SK-MEL-5 (cell line): ENCODE results near the gene CTNNA3. TPM values are rescaled to one million over a fixed set of nuclear protein-coding genes. Genes with fewer than 3 reads are reported as not detected.

ENCODE experiments used
- DNase-seq: peaks from one replicate; pipeline ENCODE4 v3.0.0-alpha.2; 2016; ENCODE audit warnings: low read depth, low spot score
- in situ Hi-C: cut with HindIII; loops from 2 replicates; pipeline ENCODE4 v1.10.0; 2016; ENCODE audit warnings: low sequenced_read_pairs, high pct_unique_total_duplicates, low pct_unique_long_range_greater_than_20kb
- total RNA-seq: library from RNA; depleted of rRNA; stranded (reverse); fragments of >200 nt; shearing (Covaris generic); gene quantifications from 2 replicates; pipeline ENCODE4 v1.2.3, GENCODE V29; 2014

Gene CTNNA3
- total RNA-seq, 1 experiment from 2014 or later, result not detected

- peak; percentile 37 for DNase-seq
- in situ Hi-C loops, result no loop called here
Observed at GRCh38 chr10:66604195-66604594, 1091.8 kb downstream of the CTNNA3 start.

- in situ Hi-C loops, result no loop called here
- DNase-seq, result no peak
Observed at GRCh38 chr10:66591865-66592264, 1104.1 kb downstream of the CTNNA3 start.

- in situ Hi-C loops, result no loop called here
- no peak for DNase-seq
Observed at GRCh38 chr10:66587680-66588050, 1108.3 kb downstream of the CTNNA3 start.

DNA sequence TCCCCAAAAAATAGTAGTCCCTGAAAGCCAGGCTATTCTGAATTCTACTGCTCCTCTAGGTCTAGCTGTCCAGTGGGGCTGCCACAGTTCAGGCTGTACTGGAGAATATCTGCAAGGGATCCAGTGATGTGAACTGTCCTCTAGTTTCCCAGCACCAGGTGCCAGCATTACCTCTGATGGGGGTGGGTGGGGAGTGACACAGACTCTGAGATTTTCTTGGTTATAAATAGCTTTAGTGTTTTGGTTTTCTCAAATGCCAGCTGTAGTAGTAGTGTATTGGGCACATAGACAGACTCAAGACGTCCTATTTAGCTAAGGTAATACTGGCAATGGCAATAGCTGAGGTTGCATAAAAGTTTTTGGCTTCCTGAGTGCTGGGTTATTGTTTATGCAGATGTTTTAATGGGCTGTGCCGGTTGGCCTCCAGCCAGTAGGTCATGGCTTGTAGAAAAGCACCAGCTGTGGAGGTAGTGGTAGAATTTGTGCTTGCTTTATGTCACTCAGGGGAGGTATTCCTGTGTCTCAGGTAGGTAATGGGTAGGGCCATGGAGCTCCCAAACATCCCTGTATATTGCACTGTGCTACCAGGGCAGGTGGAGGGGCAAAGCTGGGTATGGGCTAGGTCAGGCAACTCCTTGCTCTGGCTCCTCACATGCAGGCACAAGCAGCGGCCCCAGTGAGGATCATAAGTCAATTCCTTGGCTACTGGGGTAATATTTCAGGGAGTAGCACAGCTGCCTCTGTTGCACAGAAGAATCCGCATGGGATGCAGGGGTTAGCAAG is 1108.9 kb downstream of the CTNNA3 start:
- in situ Hi-C loops, result no loop called here
- DNase-seq, result no peak

GRCh38 chr10:66586073-66586472 is 1109.9 kb downstream of the CTNNA3 start:
- DNase-seq, result peak; percentile 51
- in situ Hi-C loops, result no loop called here

DNA sequence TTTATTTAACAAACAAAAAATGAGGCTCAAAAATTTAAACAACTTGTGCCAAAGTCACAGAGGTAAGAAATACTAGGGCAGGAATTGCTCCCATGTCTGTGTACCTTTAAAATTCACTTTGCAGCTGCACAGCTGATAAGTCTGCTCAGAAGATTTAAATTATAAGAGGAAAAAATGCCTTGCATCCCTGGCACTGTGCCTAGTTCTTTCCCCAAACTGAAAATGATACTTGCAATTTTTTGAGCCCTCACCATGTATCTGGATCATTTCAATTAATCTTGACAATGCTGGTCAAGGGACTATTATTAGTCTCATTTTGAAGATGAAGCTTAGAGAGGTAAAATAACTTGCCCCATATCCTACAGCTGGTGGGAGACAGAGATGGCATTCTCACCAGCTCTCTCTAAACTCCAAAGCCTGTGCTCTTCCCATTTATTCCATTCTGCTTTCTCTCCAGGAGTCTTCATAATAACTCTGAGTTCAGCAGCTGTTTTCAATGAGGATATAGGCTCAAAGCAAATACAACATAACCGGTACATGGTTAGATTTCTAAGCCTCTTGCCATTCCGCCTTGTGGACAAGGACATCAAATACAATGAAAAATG is 1120.6 kb downstream of the CTNNA3 start:
- in situ Hi-C loops, result no loop called here
- no peak for DNase-seq

DNA sequence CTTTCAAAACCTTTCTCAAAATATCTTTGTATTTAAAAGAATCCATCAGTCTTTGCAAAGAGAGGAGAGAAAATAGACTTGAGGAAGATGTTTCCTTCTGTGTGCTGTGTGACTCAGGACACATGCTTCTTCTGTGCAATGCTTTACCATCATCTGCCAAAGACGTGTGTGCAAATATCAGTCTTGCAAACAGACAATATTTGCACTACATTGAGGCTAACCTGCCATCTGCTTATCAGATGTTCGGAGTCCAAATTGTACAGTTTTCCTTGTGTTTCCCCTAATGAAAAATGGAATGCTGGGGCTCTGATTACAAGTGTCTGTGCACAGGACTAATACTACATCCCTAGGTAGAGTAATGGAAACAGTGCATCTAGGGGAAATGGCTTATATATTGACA is 1123.3 kb downstream of the CTNNA3 start:
- in situ Hi-C loops, result no loop called here

GRCh38 chr10:66565999-66566398 is 1130.0 kb downstream of the CTNNA3 start:
- in situ Hi-C loops, result no loop called here
- DNase-seq, result no peak

More for the DNA sequence above, 1123.3 kb downstream of the CTNNA3 start:
- no peak for DNase-seq

GRCh38 chr10:66564287-66564686 is 1131.7 kb downstream of the CTNNA3 start:
- in situ Hi-C loops, result no loop called here
- DNase-seq, result no peak

DNA sequence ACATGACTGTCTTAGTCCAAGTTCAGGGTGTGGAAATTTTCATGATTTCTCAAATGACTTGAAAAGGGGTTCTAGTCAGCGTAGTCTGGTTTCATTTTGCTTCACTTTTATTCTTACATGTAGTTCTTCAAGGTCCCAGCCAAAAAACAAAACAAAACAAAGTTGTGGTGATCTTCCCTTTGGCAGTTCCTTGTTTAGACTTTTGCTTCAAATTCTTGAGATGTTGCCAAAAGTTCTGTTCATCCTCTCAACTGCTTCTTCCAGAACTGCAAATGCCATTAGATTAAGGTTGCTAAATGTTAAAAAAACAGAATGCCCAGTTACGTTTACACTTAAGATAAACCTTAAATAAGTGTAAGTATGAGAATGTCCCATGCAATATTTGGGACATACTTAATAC is 1140.9 kb downstream of the CTNNA3 start:
- DNase-seq, result no peak
- in situ Hi-C loops, result no loop called here

GRCh38 chr10:66552331-66552730 is 1143.7 kb downstream of the CTNNA3 start:
- no peak for DNase-seq
- in situ Hi-C loops, result no loop called here

- in situ Hi-C loops, result no loop called here
- no peak for DNase-seq
Observed at GRCh38 chr10:66550351-66550750, 1145.6 kb downstream of the CTNNA3 start.

- no peak for DNase-seq
- in situ Hi-C loops, result no loop called here
Observed at GRCh38 chr10:66538908-66539307, 1157.1 kb downstream of the CTNNA3 start.

- in situ Hi-C loops, result no loop called here
- no peak for DNase-seq
Observed at GRCh38 chr10:66538371-66538770, 1157.6 kb downstream of the CTNNA3 start.

- no peak for DNase-seq
- in situ Hi-C loops, result no loop called here
Observed at GRCh38 chr10:66537186-66537585, 1158.8 kb downstream of the CTNNA3 start.

- no peak for DNase-seq
- in situ Hi-C loops, result no loop called here
Observed at GRCh38 chr10:66535439-66535838, 1160.6 kb downstream of the CTNNA3 start.

- in situ Hi-C loops, result no loop called here
- no peak for DNase-seq
Observed at GRCh38 chr10:66534866-66535265, 1161.1 kb downstream of the CTNNA3 start.

DNA sequence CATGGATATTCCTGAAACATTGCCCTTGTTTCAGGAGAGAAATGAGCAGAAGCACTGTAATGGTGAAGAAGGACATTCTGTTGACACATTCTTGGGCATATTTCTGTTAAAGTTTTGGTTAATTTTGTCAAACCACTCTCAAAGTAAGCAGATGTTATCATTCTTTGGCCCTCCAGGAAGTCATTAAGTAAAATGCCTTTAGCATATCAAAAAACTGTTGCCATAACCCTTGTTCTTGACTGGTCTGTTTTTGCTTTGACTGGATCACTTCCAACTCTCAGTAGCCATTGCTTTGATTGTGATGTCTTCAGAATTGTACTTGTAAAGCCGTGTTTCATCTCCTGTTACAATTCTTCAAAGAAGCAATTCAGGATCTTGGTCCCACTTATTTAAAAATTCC is 1174.5 kb downstream of the CTNNA3 start:
- DNase-seq, result no peak
- in situ Hi-C loops, result no loop called here

- in situ Hi-C loops, result no loop called here
- DNase-seq, result no peak
Observed at GRCh38 chr10:66519616-66520015, 1176.4 kb downstream of the CTNNA3 start.
